HepG2 (cell line): ENCODE results near the gene PIM1. TPM values are rescaled to one million over a fixed set of nuclear protein-coding genes. Genes with fewer than 3 reads are reported as not detected.
"Not testable (repeated sequence)": the region's sequence is repeated elsewhere in the genome, so short reads cannot be mapped to it uniquely, and the experiment has no call there.

Source experiments
- ATAC-seq: fragments of 200-7000 bp; cut with Tn5 transposase; 3 replicates; pipeline ENCODE4 v1.9.1; 2020; ENCODE audit warnings: mild to moderate bottlenecking, moderate library complexity
- BruUV-seq: library from RNA; stranded (reverse); fragments of 400-500 nt; replicated peaks from 2 replicates; lab custom pipeline; 2021; lab: Mats Ljungman, UMichigan
- CTCF ChIA-PET: fragments of 300-600 bp; formaldehyde crosslinking; extraction: SDS; loops from one replicate; lab custom pipeline; 2021; ENCODE audit warnings: low total read pairs, inconsistent platforms, low intra/inter-chr PET ratio; lab: Yijun Ruan, JAX
- POLR2A ChIA-PET: fragments of 350-600 bp; sonication (Branson Sonifier 250); formaldehyde crosslinking; loops from one replicate; lab custom pipeline; 2020; ENCODE audit warnings: antibody characterized with exemption, inconsistent platforms; lab: Yijun Ruan, JAX
- DNase-seq: peaks from one replicate; pipeline ENCODE4 v3.0.0-alpha.2; 2015; ENCODE audit warnings: low spot score
- FAIRE-seq: peaks from 3 replicates; lab custom pipeline; 2011; peaks lifted over from hg19 to GRCh38; lab: Jason Lieb, UNC
- H2AFZ ChIP-seq: one replicate; pipeline ENCODE4 v1.6.1; 2011; ENCODE audit warnings: low read length, inconsistent platforms
- H3K27ac ChIP-seq: fragments of 300-600 bp; 3 replicates; pipeline ENCODE4 v1.8.0; 2011; ENCODE audit warnings: mixed run types, mild to moderate bottlenecking, mixed read lengths, low read length, inconsistent platforms; ENCODE audit not compliant: insufficient read depth; ENCODE audit errors: extremely low read length
- H3K27me3 ChIP-seq, 2 experiments: fragments of 200-600 bp in 1 of 2; 2 replicates in 1 of 2; 3 replicates in 1 of 2; pipeline versions ENCODE4 v1.6.0 to v1.8.0; 2011; ENCODE audit warnings: low read length in 2 of 2, mild to moderate bottlenecking in 2 of 2, moderate library complexity in 2 of 2, inconsistent platforms in 1 of 2; ENCODE audit not compliant: insufficient read depth in 2 of 2, control insufficient read depth in 1 of 2
- H3K36me3 ChIP-seq, 2 experiments: fragments of 200-600 bp in 1 of 2; replicated peaks in 1 of 2; 2 replicates in 1 of 2; 3 replicates in 1 of 2; pipeline versions ENCODE4 v1.5.1 to v1.8.0; 2011; ENCODE audit warnings: low read length in 2 of 2, inconsistent platforms in 1 of 2; ENCODE audit not compliant: insufficient read depth in 2 of 2, control insufficient read depth in 1 of 2
- H3K4me1 ChIP-seq: 2 replicates; pipeline ENCODE4 v1.5.1; 2012; ENCODE audit warnings: low read length, inconsistent platforms; ENCODE audit not compliant: insufficient read depth
- H3K4me2 ChIP-seq: 2 replicates; pipeline ENCODE4 v1.6.0; 2011; ENCODE audit warnings: low read depth, low read length, inconsistent platforms
- H3K4me3 ChIP-seq, 3 experiments: fragments of 200-600 bp in 1 of 3; sonication (generic), shearing (Covaris generic) in 1 of 3; replicated peaks in 1 of 3; 2 replicates each; pipeline ENCODE4 v1.5.1; 2011 to 2016; ENCODE audit warnings: low read length in 3 of 3, inconsistent platforms in 2 of 3, low read depth in 2 of 3, mild to moderate bottlenecking in 2 of 3, control low read depth in 1 of 3, mixed read lengths in 1 of 3; ENCODE audit not compliant: insufficient read depth in 1 of 3
- H3K79me2 ChIP-seq: one replicate; pipeline ENCODE4 v1.6.1; 2011; ENCODE audit warnings: low read length, inconsistent platforms; ENCODE audit not compliant: insufficient read depth
- H3K9ac ChIP-seq: 2 replicates; pipeline ENCODE4 v1.6.0; 2011; ENCODE audit warnings: mild to moderate bottlenecking, low read depth, low read length, inconsistent platforms; ENCODE audit not compliant: insufficient read depth
- H3K9me3 ChIP-seq: 2 replicates; pipeline ENCODE4 v1.5.1; 2012; ENCODE audit warnings: mild to moderate bottlenecking, low read length
- H4K20me1 ChIP-seq: 2 replicates; pipeline ENCODE4 v1.6.0; 2011; ENCODE audit warnings: inconsistent platforms, mild to moderate bottlenecking, low read length, moderate library complexity; ENCODE audit not compliant: insufficient read depth
- ARNT2 ChIP-seq: sonication (generic); formaldehyde crosslinking; IDR thresholded peaks from 2 replicates; pipeline ENCODE4 v1.8.0; 2022; ENCODE audit warnings: mild to moderate bottlenecking, low read depth, missing genetic modification reagents, moderate library complexity
- DPF2 ChIP-seq: sonication (generic); formaldehyde crosslinking; IDR thresholded peaks from 2 replicates; pipeline ENCODE4 v1.4.0; 2020; ENCODE audit warnings: mild to moderate bottlenecking, low read depth, missing genetic modification reagents, borderline replicate concordance
- EED ChIP-seq: sonication (generic); formaldehyde crosslinking; IDR thresholded peaks from 2 replicates; pipeline ENCODE4 v1.5.0; 2020; ENCODE audit warnings: mild to moderate bottlenecking, missing genetic modification reagents
- GLI4 ChIP-seq: sonication (generic); formaldehyde crosslinking; IDR thresholded peaks from 2 replicates; pipeline ENCODE4 v1.5.1; 2020; ENCODE audit warnings: missing genetic modification reagents, mild to moderate bottlenecking, moderate library complexity, borderline replicate concordance
- KAT7 ChIP-seq: IDR thresholded peaks from 2 replicates; pipeline ENCODE4 v1.6.1; 2018; ENCODE audit warnings: borderline replicate concordance, missing compliant biosample characterization
- PRDM4 ChIP-seq: sonication (generic); formaldehyde crosslinking; IDR thresholded peaks from 2 replicates; pipeline ENCODE4 v1.9.0; 2021; ENCODE audit warnings: missing genetic modification reagents, borderline replicate concordance
- SMAD9 ChIP-seq: sonication (generic); formaldehyde crosslinking; IDR thresholded peaks from 2 replicates; pipeline ENCODE4 v1.5.1; 2020; ENCODE audit warnings: mild to moderate bottlenecking, missing genetic modification reagents
- SOX13 ChIP-seq, 3 experiments: fragments of 450-650 bp in 1 of 3; sonication (generic) in 1 of 3; formaldehyde crosslinking in 1 of 3; IDR thresholded peaks in 2 of 3; conservative IDR thresholded peaks in 1 of 3; 2 replicates each; pipeline versions ENCODE4 v1.5.0 to v1.6.1; 2016 to 2020; ENCODE audit warnings: antibody characterized with exemption in 1 of 3, mild to moderate bottlenecking in 1 of 3, missing compliant biosample characterization in 1 of 3, missing genetic modification reagents in 1 of 3, moderate library complexity in 1 of 3
- ZFP90 ChIP-seq: sonication (generic); formaldehyde crosslinking; IDR thresholded peaks from 2 replicates; pipeline ENCODE4 v1.8.0; 2022; ENCODE audit warnings: missing genetic modification reagents, mild to moderate bottlenecking, inconsistent platforms, borderline replicate concordance
- ZKSCAN5 ChIP-seq: sonication (generic); formaldehyde crosslinking; IDR thresholded peaks from 2 replicates; pipeline ENCODE4 v1.5.1; 2020; ENCODE audit warnings: mild to moderate bottlenecking, missing genetic modification reagents
- ZNF138 ChIP-seq: sonication (generic); formaldehyde crosslinking; IDR thresholded peaks from 2 replicates; pipeline ENCODE4 v1.5.0; 2020; ENCODE audit warnings: mild to moderate bottlenecking, low read depth, missing genetic modification reagents
- ZNF550 ChIP-seq: sonication (generic); formaldehyde crosslinking; IDR thresholded peaks from 2 replicates; pipeline ENCODE4 v1.4.0; 2020; ENCODE audit warnings: mild to moderate bottlenecking, missing genetic modification reagents, borderline replicate concordance
- ZNF598 ChIP-seq: sonication (generic); formaldehyde crosslinking; IDR thresholded peaks from 2 replicates; pipeline ENCODE4 v1.5.1; 2020; ENCODE audit warnings: mild to moderate bottlenecking, missing genetic modification reagents, borderline replicate concordance
- WGBS: methylation state at CpG from one replicate; pipeline ENCODE4 v1.1.6; 2017; ENCODE audit warnings: low lambda C conversion rate; 5-methylcytosine and 5-hydroxymethylcytosine counted together
- in situ Hi-C: cut with HindIII; loops from 2 replicates; pipeline ENCODE4 v1.10.0; 2017; ENCODE audit warnings: low pct_unique_long_range_greater_than_20kb; ENCODE audit not compliant: extremely low pct_ligation_motif_present
- intact Hi-C: fragments of 100-400 bp; cut with micrococcal nuclease; formaldehyde crosslinking; loops from one replicate; pipeline ENCODE4 v1.10.0; 2022; ENCODE audit not compliant: unreplicated experiment
- polyA plus RNA-seq, 8 experiments: library from polyadenylated mRNA; depleted of rRNA in 3 of 8; stranded (reverse) in 7 of 8; unstranded in 1 of 8; fragments of >200 nt; fragmentation: Illumina TruSeq in 4 of 8; extraction: Trizol in 4 of 8; gene quantifications; 2 replicates each; pipeline versions ENCODE4 v1.2.1 to v1.2.3, GENCODE V29; 2011 to 2016; ENCODE audit warnings: low read depth in 4 of 8, missing spikeins in 1 of 8, mixed read lengths in 1 of 8; ENCODE audit not compliant: insufficient read depth in 1 of 8
- total RNA-seq, 5 experiments: library from RNA; depleted of rRNA; stranded (reverse); fragments of >200 nt; fragmentation: Illumina TruSeq; extraction: Trizol; gene quantifications; 2 replicates each; pipeline ENCODE4 v1.2.3, GENCODE V29; 2016; ENCODE audit warnings: low read depth in 1 of 5

PIM1 gene
- total and polyA plus RNA-seq, 2 of the 13 experiments (the other 11 are each of a cell fraction or from before 2014, with no cell fraction given), result 29.4 to 117 TPM

- FAIRE-seq, result not testable (repeated sequence)
Observed at GRCh38 chr6:37185949-37186720, 16.2 kb downstream of the PIM1 start.

GRCh38 chr6:37187321-37188022, 17.5 kb downstream of the PIM1 start:
- H3K4me2 ChIP-seq, result peak overlapping the region; percentile 10; the same call in 1 of the 2 replicates
- no TSS peak for BruUV-seq
- TF ChIP-seq EED (no peak), SMAD9 (CRISPR knock-in tag) (no peak), ZFP90 (no peak), ZNF598 (CRISPR knock-in tag) (no peak), PRDM4 (CRISPR knock-in tag) (no peak), DPF2 (no peak), ARNT2 (CRISPR knock-in tag) (no peak), ZKSCAN5 (CRISPR knock-in tag) (no peak), ZNF550 (no peak), ZNF138 (CRISPR knock-in tag) (no peak), GLI4 (CRISPR knock-in tag) (no peak), SOX13 (IDR thresholded peaks at IDR 0.05) (no peak), SOX13 (CRISPR knock-in tag; conservative IDR thresholded peaks at IDR 0.05 in 1 of 2, IDR thresholded peaks at IDR 0.05 in 1 of 2) (no peak), KAT7 (CRISPR knock-in tag) (no peak)

More at GRCh38 chr6:37185949-37186720, 16.2 kb downstream of the PIM1 start:
- H3K27me3 ChIP-seq, H3K27ac ChIP-seq, BruUV-seq, POLR2A ChIA-PET, H3K36me3 ChIP-seq, DNase-seq, CTCF ChIA-PET, in situ Hi-C loops, H4K20me1 ChIP-seq, ATAC-seq, H3K9ac ChIP-seq, H3K4me2 ChIP-seq, H3K4me3 ChIP-seq, H2AFZ ChIP-seq, H3K79me2 ChIP-seq, H3K9me3 ChIP-seq, intact Hi-C loops: not testable (repeated sequence)
- WGBS, result 44% methylated on average over 6 of the region's 6 CpGs
- peaks cover 16% of the 10 kb centered on the region for H3K4me1 ChIP-seq

More at GRCh38 chr6:37187321-37188022, 17.5 kb downstream of the PIM1 start:
- peaks cover 0 to 3% of the 10 kb centered on the region in 2 experiments; a peak in 1 of 5 replicates for H3K27me3 ChIP-seq
- no peaks in the 10 kb centered on the region for H3K79me2 ChIP-seq
- peaks cover 26% of the 10 kb centered on the region for H3K4me1 ChIP-seq
- FAIRE-seq, result no peak
- no peaks in the 10 kb centered on the region for H3K36me3 ChIP-seq
- peak overlapping the region; percentile 29 for H2AFZ ChIP-seq
- DNase-seq, result no peak
- no peaks in the 10 kb centered on the region for H4K20me1 ChIP-seq
- ATAC-seq, result peak; percentile 75
- H3K4me3 ChIP-seq, result no peak overlapping the region
- H3K9me3 ChIP-seq, result no peaks in the 10 kb centered on the region
- intact Hi-C loops, result no loop called here
- WGBS, result 33% methylated on average over 7 of the region's 7 CpGs
- no peak overlapping the region for H3K9ac ChIP-seq
- in situ Hi-C loops, result no loop called here
- ChIA-PET CTCF (no interaction called here), POLR2A (interaction anchor here (1.3 kb wide), 1 partner anchor 84 kb away, joined by 3 read pairs; no protein-coding TSS in a partner anchor)
- H3K27ac ChIP-seq, result no peak overlapping the region
